H9 (cell line): Measurements from ENCODE around the gene TRMT6. TPM values are rescaled to one million over a fixed set of nuclear protein-coding genes. Genes with fewer than 3 reads are reported as not detected.

Experiments
- DNase-seq: peaks from one replicate; pipeline ENCODE4 v3.0.0-alpha.2; 2017
- H2AFZ ChIP-seq: one replicate; pipeline ENCODE4 v1.6.1; 2013; ENCODE audit warnings: mild to moderate bottlenecking, low read length, control low read depth, moderate library complexity
- H2AK5ac ChIP-seq: 2 replicates; pipeline ENCODE4 v1.6.1; 2013; ENCODE audit warnings: low read length, control low read depth, mixed read lengths; ENCODE audit not compliant: insufficient read length
- H2BK120ac ChIP-seq: one replicate; pipeline ENCODE4 v1.6.1; 2013; ENCODE audit warnings: low read depth, mild to moderate bottlenecking, low read length, control low read depth, inconsistent platforms; ENCODE audit not compliant: poor library complexity, severe bottlenecking
- H2BK12ac ChIP-seq: 2 replicates; pipeline ENCODE4 v1.6.1; 2013; ENCODE audit warnings: low read length, control low read depth, mixed read lengths, low read depth; ENCODE audit not compliant: insufficient read length
- H2BK15ac ChIP-seq: 2 replicates; pipeline ENCODE4 v1.6.1; 2013; ENCODE audit warnings: low read depth, low read length, control low read depth
- H2BK20ac ChIP-seq: one replicate; pipeline ENCODE4 v1.6.1; 2013; ENCODE audit warnings: low read depth, mild to moderate bottlenecking, low read length, control low read depth, inconsistent platforms; ENCODE audit not compliant: poor library complexity, severe bottlenecking
- H2BK5ac ChIP-seq: 2 replicates; pipeline ENCODE4 v1.6.1; 2013; ENCODE audit warnings: low read length, control low read depth, mixed read lengths; ENCODE audit not compliant: insufficient read length
- H3K14ac ChIP-seq: 2 replicates; pipeline ENCODE4 v1.6.1; 2013; ENCODE audit warnings: low read length, control low read depth; ENCODE audit not compliant: insufficient read depth
- H3K18ac ChIP-seq: 2 replicates; pipeline ENCODE4 v1.6.1; 2013; ENCODE audit warnings: low read depth, mild to moderate bottlenecking, mixed read lengths, low read length, control low read depth; ENCODE audit not compliant: insufficient read length
- H3K23ac ChIP-seq: 2 replicates; pipeline ENCODE4 v1.6.1; 2013; ENCODE audit warnings: low read length, control low read depth, mixed read lengths, low read depth; ENCODE audit not compliant: insufficient read length
- H3K23me2 ChIP-seq: 2 replicates; pipeline ENCODE4 v1.6.1; 2013; ENCODE audit warnings: low read depth, mild to moderate bottlenecking, mixed read lengths, low read length, control low read depth; ENCODE audit not compliant: insufficient read length, poor library complexity, severe bottlenecking
- H3K27ac ChIP-seq: 2 replicates; pipeline ENCODE4 v1.5.1; 2013; ENCODE audit warnings: low read length, control low read depth, mixed read lengths, low read depth; ENCODE audit not compliant: insufficient read length
- H3K27me3 ChIP-seq: 2 replicates; pipeline ENCODE4 v1.6.1; 2013; ENCODE audit warnings: low read length, control low read depth, inconsistent platforms; ENCODE audit not compliant: insufficient read depth
- H3K4ac ChIP-seq: 2 replicates; pipeline ENCODE4 v1.6.1; 2013; ENCODE audit warnings: low read depth, mild to moderate bottlenecking, control low read depth, inconsistent platforms, low read length, moderate library complexity
- H3K4me1 ChIP-seq: 2 replicates; pipeline ENCODE4 v1.6.1; 2013; ENCODE audit warnings: low read length, control low read depth, inconsistent platforms; ENCODE audit not compliant: insufficient read depth
- H3K4me2 ChIP-seq: 2 replicates; pipeline ENCODE4 v1.6.1; 2013; ENCODE audit warnings: low read length, control low read depth, mixed read lengths; ENCODE audit not compliant: insufficient read length, insufficient read depth
- H3K56ac ChIP-seq: 2 replicates; pipeline ENCODE4 v1.6.1; 2013; ENCODE audit warnings: low read depth, mild to moderate bottlenecking, mixed read lengths, low read length, control low read depth; ENCODE audit not compliant: insufficient read length
- H3K79me1 ChIP-seq: 2 replicates; pipeline ENCODE4 v1.6.1; 2013; ENCODE audit warnings: low read depth, mild to moderate bottlenecking, moderate library complexity, low read length, control low read depth, inconsistent platforms; ENCODE audit not compliant: insufficient read depth, poor library complexity, severe bottlenecking
- H3K79me2 ChIP-seq: 2 replicates; pipeline ENCODE4 v1.6.1; 2013; ENCODE audit warnings: low read length, control low read depth, inconsistent platforms; ENCODE audit not compliant: insufficient read depth
- H3K9ac ChIP-seq: 2 replicates; pipeline ENCODE4 v1.6.1; 2013; ENCODE audit warnings: low read length, control low read depth, mixed read lengths; ENCODE audit not compliant: insufficient read length; ENCODE audit errors: extremely low read depth
- H3K9me3 ChIP-seq: one replicate; pipeline ENCODE4 v1.6.1; 2013; ENCODE audit warnings: low read depth, low read length, inconsistent platforms; ENCODE audit not compliant: control insufficient read depth
- H3T11ph ChIP-seq: one replicate; pipeline ENCODE4 v1.6.1; 2013; ENCODE audit warnings: mild to moderate bottlenecking, low read length, control low read depth, inconsistent platforms
- H4K20me1 ChIP-seq: one replicate; pipeline ENCODE4 v1.6.1; 2013; ENCODE audit not compliant: control insufficient read depth, insufficient read length, insufficient read depth
- H4K5ac ChIP-seq: 2 replicates; pipeline ENCODE4 v1.6.1; 2013; ENCODE audit warnings: low read depth, mild to moderate bottlenecking, mixed read lengths, low read length, control low read depth; ENCODE audit not compliant: insufficient read length
- H4K8ac ChIP-seq: replicated peaks from 2 replicates; pipeline ENCODE4 v1.6.1; 2013; ENCODE audit warnings: low read length, control low read depth, mixed read lengths, low read depth; ENCODE audit not compliant: insufficient read length
- H4K91ac ChIP-seq: 2 replicates; pipeline ENCODE4 v1.6.1; 2013; ENCODE audit warnings: low read depth, mild to moderate bottlenecking, moderate library complexity, mixed read lengths, low read length, control low read depth; ENCODE audit not compliant: insufficient read length
- H3K27ac Mint-ChIP-seq, 3 experiments: 2 replicates in 2 of 3; 3 replicates in 1 of 3; pipeline ENCODE4 v1.8.0; 2020 to 2021; ENCODE audit warnings: mixed read lengths in 3 of 3, mild to moderate bottlenecking in 1 of 3, moderate library complexity in 1 of 3
- H3K27me3 Mint-ChIP-seq: 2 replicates; pipeline ENCODE4 v1.8.0; 2021; ENCODE audit warnings: low read depth, mild to moderate bottlenecking, moderate library complexity, mixed read lengths
- H3K36me3 Mint-ChIP-seq, 3 experiments: 2 replicates in 2 of 3; 3 replicates in 1 of 3; pipeline ENCODE4 v1.8.0; 2020 to 2021; ENCODE audit warnings: low read depth in 3 of 3, mixed read lengths in 3 of 3; ENCODE audit not compliant: insufficient read depth in 1 of 3
- H3K4me1 Mint-ChIP-seq, 2 experiments: 2 replicates each; pipeline ENCODE4 v1.8.0; 2020; ENCODE audit warnings: mixed read lengths in 2 of 2
- H3K4me3 Mint-ChIP-seq, 2 experiments: 2 replicates in 1 of 2; 3 replicates in 1 of 2; pipeline ENCODE4 v1.8.0; 2020 to 2021; ENCODE audit warnings: mild to moderate bottlenecking in 2 of 2, mixed read lengths in 2 of 2, moderate library complexity in 1 of 2
- H3K9me3 Mint-ChIP-seq, 2 experiments: 2 replicates in 1 of 2; 3 replicates in 1 of 2; pipeline ENCODE4 v1.8.0; 2020; ENCODE audit warnings: mild to moderate bottlenecking in 2 of 2, mixed read lengths in 2 of 2, moderate library complexity in 1 of 2
- CTCF ChIP-seq: fragments of 200-600 bp; sonication (generic); conservative IDR thresholded peaks from 3 replicates; pipeline ENCODE4 v1.8.0; 2021; ENCODE audit warnings: antibody characterized with exemption, mild to moderate bottlenecking
- whole genome bisulfite sequencing: extraction: QIAGEN DNeasy Blood & Tissue Kit; methylation state at CpG from one replicate; pipeline ENCODE4 v1.1.7; 2013; ENCODE audit warnings: missing lambda C conversion rate, low lambda C conversion rate, mixed read lengths; ENCODE audit not compliant: insufficient read length; ENCODE audit errors: extremely low coverage; 5-methylcytosine and 5-hydroxymethylcytosine counted together
- total RNA-seq: library from RNA; stranded (reverse); gene quantifications from 2 replicates; pipeline ENCODE4 v1.2.1, GENCODE V29; 2021

TRMT6 gene
- total RNA-seq, 1 experiment from 2014 or later, result 34.4 TPM

- no peaks in the 10 kb centered on the region for H3K79me1 ChIP-seq
- H4K5ac ChIP-seq, result no peak overlapping the region
- H3K27ac ChIP-seq, result no peak overlapping the region
- Mint-ChIP-seq H3K9me3 (no peaks in the 10 kb centered on the region), H3K4me1 (peaks cover 15% of the 10 kb centered on the region in 2 experiments), H3K27ac (peak overlapping the region in 1 of 3 experiments; percentile 56; a peak in 2 of 7 replicates), H3K27me3 (peaks cover 9% of the 10 kb centered on the region), H3K4me3 (no peak overlapping the region), H3K36me3 (no peaks in the 10 kb centered on the region; a peak in 1 of 7 replicates)
- H3K4me2 ChIP-seq, result no peak overlapping the region
- WGBS, result no CpG with 5 or more reads among the region's 8 CpGs
- H3K56ac ChIP-seq, result no peak overlapping the region
- TF ChIP-seq CTCF, result no peak
- H2AFZ ChIP-seq, result no peak overlapping the region
- H3K79me2 ChIP-seq, result no peaks in the 10 kb centered on the region
- no peak for DNase-seq
- H3K18ac ChIP-seq, result no peak overlapping the region
- H2AK5ac ChIP-seq, result no peak overlapping the region
- no peak overlapping the region for H3K23ac ChIP-seq
- no peak overlapping the region for H3T11ph ChIP-seq
- H4K20me1 ChIP-seq, result no peaks in the 10 kb centered on the region
- H3K23me2 ChIP-seq, result no peaks in the 10 kb centered on the region
- no peak overlapping the region for H2BK120ac ChIP-seq
- H2BK5ac ChIP-seq, result no peak overlapping the region
- no peak overlapping the region for H2BK20ac ChIP-seq
- H3K27me3 ChIP-seq, result no peaks in the 10 kb centered on the region
- no peak overlapping the region for H4K8ac ChIP-seq
- peaks cover 7% of the 10 kb centered on the region; the same call in 1 of the 2 replicates for H3K4me1 ChIP-seq
- H3K4ac ChIP-seq, result no peak overlapping the region
- H3K9ac ChIP-seq, result no peak overlapping the region
- no peak overlapping the region for H2BK15ac ChIP-seq
- H3K9me3 ChIP-seq, result no peaks in the 10 kb centered on the region
- H4K91ac ChIP-seq, result no peak overlapping the region
- H3K14ac ChIP-seq, result no peak overlapping the region
- H2BK12ac ChIP-seq, result no peak overlapping the region
These were observed 30.4 kb downstream of the TRMT6 start for GRCh38 chr20:5919626-5920544.
